Measurements from ENCODE around the gene TTC21A.
A peak's percentile ranks its signal among the peaks of the same experiment; 100 is the strongest.

Gene TTC21A

GRCh38 chr3:39122813-39123212 lies 15.3 kb downstream of the TTC21A start:
- DNase-seq, result no peak

- no peak for DNase-seq
These were observed 17.7 kb downstream of the TTC21A start for GRCh38 chr3:39124876-39125840.

- no peak for DNase-seq
These were observed 18.5 kb downstream of the TTC21A start for GRCh38 chr3:39125841-39126500.

DNA sequence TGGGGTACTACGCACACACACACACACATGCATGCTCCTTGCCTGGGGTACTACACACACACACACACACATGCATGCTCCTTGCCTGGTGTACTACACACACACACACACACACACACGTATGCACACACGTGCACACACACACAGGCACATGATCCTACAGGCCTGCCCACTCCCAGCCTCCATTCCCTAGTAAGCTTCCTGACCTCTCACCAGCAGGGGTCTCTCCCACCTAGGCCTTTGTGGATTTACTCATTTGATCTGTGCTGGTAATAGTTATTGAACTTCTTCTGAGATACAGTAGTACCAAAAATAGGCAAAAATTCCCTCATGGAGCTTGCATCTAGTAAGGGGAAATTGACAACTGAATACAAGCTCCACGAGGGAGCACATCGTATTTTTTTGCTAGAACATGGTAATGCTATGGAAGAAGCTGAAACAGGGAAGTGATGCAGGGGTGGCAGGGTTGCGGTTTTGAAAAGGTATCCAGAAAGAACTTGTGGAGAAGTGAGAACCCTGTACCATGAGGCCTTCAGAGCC lies 19.1 kb downstream of the TTC21A start:
- DNase-seq, result no peak

DNA sequence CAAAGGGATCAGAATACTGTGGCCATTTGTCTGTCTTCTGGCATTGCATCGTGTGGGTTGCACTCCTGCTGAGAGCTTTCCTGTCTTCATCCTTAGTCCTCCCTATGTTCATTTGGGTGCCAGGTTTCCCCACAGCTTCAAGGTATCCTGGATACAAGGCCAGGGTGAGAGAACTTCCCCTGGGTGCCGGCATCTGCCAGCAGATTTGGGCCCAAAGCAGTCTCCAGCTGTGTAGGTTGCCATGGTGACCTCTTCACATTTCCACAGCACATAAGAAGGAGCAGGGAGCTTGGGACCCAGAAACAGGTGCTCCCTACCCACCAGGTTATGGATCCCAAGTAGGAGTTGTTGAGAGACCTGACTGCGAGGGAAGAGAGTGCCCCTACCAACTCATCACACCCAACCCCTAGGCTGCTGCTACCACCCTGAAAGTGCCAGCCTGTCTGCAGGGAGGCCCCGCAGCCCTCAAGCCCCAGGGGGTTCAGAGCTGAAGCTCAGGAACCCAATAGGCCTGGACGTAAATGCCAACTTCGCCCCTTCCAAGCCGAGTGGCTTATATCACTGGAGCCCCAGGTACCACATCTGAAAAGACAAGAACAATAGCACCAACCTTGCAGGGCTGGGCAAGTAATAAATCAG lies 19.9 kb downstream of the TTC21A start:
- no peak for DNase-seq

DNA sequence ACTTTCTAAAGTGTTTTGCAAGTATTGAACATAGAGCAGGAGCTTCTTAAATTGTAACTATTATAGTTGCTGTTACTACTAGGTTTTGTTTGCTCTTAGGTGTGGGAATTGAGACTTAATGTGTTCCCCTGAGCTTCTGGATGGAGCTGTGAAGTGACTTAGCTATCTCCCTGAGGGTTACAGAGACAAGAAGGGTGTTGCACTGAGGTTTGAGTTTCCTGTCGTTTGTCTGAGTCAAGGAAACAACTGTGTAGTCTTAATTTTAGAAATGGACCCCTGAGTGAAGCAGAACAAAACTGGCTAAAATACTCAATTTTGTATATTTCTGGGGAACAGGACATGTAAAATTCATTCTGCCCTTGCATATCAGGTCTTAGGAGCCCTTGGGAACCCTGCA lies 20.4 kb downstream of the TTC21A start:
- no peak for DNase-seq

GRCh38 chr3:39128951-39129350 lies 21.5 kb downstream of the TTC21A start:
- no peak for DNase-seq

DNA sequence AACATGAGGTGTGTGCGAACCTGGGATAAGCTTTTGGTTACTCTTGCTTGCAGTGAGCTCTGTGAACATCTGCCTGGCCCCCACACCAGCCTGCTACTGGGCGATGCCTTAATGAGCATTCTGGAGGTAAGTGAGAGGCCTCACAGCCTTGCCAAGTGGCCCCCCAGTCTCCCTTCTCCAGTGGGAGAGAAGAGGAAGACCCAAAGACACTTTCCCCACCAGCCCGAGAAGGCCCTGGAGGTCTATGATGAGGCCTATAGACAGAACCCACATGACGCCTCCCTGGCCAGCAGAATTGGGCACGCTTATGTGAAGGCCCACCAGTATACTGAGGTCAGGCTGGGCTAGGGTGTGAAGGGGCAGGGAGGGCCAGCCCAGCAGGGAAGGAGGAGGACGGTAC lies 22.5 kb downstream of the TTC21A start:
- DNase-seq, result no peak

DNA sequence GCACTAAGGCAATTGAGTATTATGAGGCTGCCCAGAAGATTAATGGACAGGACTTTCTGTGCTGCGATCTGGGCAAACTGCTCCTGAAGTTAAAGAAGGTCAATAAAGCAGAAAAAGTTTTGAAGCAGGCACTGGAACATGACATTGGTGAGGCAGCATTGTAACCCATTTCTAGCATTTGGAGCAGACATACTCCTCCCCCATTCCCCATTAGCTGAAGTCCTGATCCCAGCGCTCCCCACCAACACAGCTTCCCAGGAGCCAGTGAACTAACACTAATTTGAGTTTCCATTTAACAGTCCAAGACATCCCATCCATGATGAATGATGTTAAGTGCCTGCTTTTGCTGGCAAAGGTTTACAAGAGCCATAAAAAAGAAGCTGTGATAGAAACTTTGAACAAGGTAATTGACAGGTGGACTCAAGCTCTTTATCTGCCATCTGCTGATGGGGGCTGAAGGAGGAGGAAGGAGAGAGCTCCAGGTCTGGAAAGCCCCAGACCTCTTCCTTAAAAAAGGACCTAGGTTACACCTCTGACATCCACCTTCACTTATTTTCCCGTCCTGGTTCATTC lies 23.3 kb downstream of the TTC21A start:
- DNase-seq, result no peak

- DNase-seq, result no peak
These were observed 24.9 kb downstream of the TTC21A start for GRCh38 chr3:39132096-39133092.

GRCh38 chr3:39133093-39133490 lies 25.6 kb downstream of the TTC21A start:
- DNase-seq, result no peak

DNA sequence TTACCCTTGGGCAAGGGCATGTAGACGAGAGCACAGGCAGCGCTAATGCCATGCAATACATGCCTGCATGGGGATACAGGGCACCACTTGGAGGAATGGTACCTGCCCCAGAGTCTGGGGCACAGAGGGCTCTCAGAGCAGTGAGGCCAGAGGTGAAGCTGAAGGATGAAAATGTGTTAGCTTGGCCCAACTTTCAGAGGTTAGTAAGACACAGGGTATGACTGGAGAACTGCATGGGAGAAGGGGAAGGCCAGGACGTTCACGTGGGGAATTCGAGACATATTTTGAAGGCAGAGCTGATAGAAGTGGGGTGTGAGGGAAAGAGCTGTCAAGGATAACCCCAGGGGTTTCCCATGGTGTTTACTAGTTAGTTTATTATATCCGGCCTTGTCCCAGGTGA lies 26.3 kb downstream of the TTC21A start:
- DNase-seq, result no peak

GRCh38 chr3:39134305-39134704 lies 26.8 kb downstream of the TTC21A start:
- DNase-seq, result no peak

DNA sequence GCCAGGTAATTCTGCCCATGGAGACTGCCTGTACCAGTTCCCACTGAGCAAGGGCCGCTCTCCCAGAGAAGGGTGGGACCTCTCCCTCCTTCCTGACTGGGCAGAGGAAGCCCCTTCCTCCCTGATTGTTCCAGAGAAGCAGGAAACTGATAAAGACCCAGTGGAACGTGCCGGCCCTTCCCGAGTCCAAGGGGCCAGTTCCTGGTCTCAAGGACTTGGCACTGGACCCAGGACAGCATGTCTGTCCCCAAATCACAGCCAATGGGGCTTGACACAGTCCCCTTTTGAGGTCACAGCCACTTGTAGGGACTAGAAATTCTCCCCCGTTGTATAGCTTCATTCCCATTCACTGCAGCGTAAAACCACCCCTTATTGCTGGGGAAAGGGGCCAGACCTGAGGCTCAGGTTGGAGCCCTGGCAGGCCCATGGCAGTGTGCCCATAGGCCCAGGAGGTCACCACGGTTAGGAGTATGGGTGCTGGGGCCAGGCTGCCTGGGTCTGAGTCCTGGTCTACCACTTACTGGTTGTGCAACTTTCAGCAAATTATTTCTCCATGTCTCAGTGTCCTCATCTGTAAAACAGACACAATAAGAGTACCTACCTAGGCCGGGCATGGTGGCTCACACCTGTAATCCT lies 27.8 kb downstream of the TTC21A start:
- DNase-seq, result no peak

DNA sequence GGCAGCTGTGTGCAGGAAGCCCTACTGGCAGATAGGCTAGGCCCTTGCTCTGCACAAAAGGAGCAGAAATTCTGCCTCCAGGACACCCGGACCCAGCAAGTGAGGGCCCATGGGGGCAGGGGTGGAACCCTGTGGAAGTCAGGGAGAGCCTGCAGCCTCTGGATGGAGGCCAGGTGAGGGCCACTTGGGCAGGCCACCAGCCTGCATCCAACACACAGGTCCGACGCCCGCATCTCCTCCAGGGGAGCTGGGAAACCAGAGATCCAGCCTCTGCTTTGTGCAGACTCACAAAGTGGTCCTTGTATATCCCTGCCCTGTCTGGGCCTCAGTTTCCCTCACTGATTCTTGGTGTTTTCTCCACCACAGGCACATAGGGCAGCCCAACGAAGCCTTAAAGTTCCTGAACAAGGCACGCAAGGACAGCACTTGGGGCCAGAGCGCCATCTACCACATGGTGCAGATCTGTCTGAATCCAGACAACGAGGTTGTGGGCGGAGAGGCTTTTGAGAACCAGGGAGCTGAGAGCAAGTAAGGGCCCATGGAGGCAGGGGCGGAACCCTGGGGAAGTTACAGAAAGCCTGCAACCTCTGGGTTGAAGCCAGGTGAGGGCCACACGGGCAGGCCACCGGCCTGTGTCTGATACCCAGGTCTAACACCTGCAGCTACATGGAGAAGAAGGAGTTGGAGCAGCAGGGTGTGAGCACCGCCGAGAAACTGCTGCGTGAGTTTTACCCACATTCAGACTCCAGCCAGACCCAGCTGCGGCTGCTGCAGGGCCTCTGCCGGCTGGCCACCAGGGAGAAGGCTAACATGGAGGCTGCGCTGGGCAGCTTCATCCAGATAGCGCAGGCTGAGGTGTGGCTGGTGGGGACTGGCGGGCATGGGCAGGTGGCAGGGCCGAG lies 29.3 kb downstream of the TTC21A start:
- no peak for DNase-seq

GRCh38 chr3:39137435-39137936 lies 30.0 kb downstream of the TTC21A start:
- DNase-seq, result no peak

DNA sequence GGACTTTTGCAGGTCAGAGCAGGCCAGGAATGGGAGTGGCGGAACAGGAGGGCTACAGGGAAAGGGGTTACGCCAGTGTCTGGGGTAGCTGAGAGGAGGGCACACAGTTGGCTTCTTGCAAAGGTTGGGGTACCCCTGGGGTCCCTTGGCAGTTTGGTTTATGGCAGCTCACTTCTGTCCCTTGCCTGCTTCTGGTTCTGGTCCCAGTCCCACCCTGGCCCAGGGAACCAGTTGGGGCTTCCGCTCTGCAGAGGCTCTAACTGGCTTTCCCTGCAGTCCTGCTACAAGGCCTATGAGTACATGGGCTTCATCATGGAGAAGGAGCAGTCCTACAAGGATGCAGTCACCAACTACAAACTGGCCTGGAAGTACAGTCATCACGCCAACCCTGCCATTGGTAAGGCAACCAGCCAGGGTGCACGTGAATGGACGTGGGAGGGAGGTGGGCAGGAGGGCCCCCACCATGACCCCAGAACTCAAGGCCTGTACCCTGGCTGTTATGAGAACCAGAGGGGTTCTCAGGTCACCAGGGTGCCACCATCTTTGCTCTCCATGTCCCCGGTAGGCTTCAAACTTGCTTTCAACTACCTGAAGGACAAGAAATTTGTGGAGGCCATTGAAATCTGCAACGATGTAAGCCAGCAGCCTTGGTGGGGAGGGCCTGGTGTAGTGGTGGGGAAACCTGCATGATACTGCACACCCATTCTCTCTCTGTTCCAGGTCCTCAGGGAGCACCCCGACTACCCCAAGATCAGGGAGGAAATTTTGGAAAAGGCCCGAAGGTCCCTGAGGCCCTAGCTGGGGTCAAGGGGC lies 30.7 kb downstream of the TTC21A start:
- no peak for DNase-seq

DNA sequence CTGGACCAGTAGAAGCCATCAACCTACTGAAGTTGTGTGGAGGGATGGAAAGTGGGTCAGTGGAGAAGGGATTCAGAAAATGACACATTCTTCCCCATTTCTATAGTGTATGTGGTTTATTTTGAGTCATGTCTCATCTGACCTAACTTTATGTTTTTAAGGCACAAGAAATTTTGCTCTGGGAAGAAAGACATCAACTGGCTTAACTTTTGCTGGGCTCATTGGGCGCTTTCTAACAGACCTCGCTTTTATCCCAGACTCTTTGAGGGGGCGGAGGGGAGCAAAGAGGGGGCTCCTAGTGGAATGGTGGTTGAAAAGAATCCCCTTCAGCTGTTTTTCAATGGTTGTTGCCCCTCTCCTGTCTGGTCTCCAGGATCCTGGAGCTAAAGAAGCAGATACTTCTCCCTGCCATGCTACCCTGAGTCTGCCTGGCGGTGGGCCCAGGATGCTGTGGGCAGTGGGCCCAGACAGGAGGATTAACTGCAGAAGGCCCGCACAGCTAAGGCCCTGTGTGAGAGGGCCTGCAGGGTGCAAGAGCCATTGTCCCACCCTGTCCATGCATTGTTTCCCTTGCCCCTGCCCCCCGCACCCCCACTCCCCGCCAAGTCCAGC lies 31.4 kb downstream of the TTC21A start:
- peak; percentile 31 for DNase-seq

- no peak for DNase-seq
These were observed 32.0 kb downstream of the TTC21A start for GRCh38 chr3:39139442-39139841.

Data from activated CD4-positive, alpha-beta T cell treated with anti-CD3 and anti-CD28 coated beads, Interleukin-2, amount 50 U/mL, for 16 hours (primary cell).